ENCODE results near the gene CLCN2.

CLCN2 gene

GRCh38 chr3:184325715-184326369 is 35.6 kb downstream of the CLCN2 start:
- peak; percentile 38 to 47 for DNase-seq (ENCODE audit: low read depth in 2 of 2)

- DNase-seq (ENCODE audit: low read depth in 2 of 2), result no peak
These were observed 36.1 kb downstream of the CLCN2 start for GRCh38 chr3:184325269-184325668.

GRCh38 chr3:184323696-184324095 is 37.7 kb downstream of the CLCN2 start:
- DNase-seq (ENCODE audit: low read depth in 2 of 2), result no peak

- no peak for DNase-seq (ENCODE audit: low read depth in 2 of 2)
These were observed 38.5 kb downstream of the CLCN2 start for GRCh38 chr3:184322731-184323487.

GRCh38 chr3:184321666-184322065 is 39.7 kb downstream of the CLCN2 start:
- DNase-seq (ENCODE audit: low read depth in 2 of 2), result no peak

- peak in 1 of 2 donors; percentile 36 for DNase-seq (ENCODE audit: low read depth in 2 of 2)
These were observed 41.3 kb downstream of the CLCN2 start for GRCh38 chr3:184320104-184320445.

GRCh38 chr3:184317201-184317600 is 44.2 kb downstream of the CLCN2 start:
- no peak for DNase-seq (ENCODE audit: low read depth in 2 of 2)

- no peak for DNase-seq (ENCODE audit: low read depth in 2 of 2)
These were observed 44.6 kb downstream of the CLCN2 start for GRCh38 chr3:184316792-184317191.

GRCh38 chr3:184315871-184316661 is 45.3 kb downstream of the CLCN2 start:
- no peak for DNase-seq (ENCODE audit: low read depth in 2 of 2)

GRCh38 chr3:184315543-184315867 is 45.9 kb downstream of the CLCN2 start:
- no peak for DNase-seq (ENCODE audit: low read depth in 2 of 2)

- peak in 1 of 2 donors; percentile 26 for DNase-seq (ENCODE audit: low read depth in 2 of 2)
These were observed 46.5 kb downstream of the CLCN2 start for GRCh38 chr3:184314700-184315542.

- peak; percentile 83 to 88 for DNase-seq (ENCODE audit: low read depth in 2 of 2)
These were observed 47.1 kb downstream of the CLCN2 start, which contains the start of gene EIF4G1 for GRCh38 chr3:184314363-184314699. Gene EIF4G1 (plus strand): TSS chr3:184314606. CDS start chr3:184315797, 1,191 bp downstream.

- DNase-seq (ENCODE audit: low read depth in 2 of 2), result no peak
These were observed 49.8 kb downstream of the CLCN2 start for GRCh38 chr3:184311633-184312032.

GRCh38 chr3:184308744-184309143 is 52.7 kb downstream of the CLCN2 start:
- DNase-seq (ENCODE audit: low read depth in 2 of 2), result no peak

- no peak for DNase-seq (ENCODE audit: low read depth in 2 of 2)
These were observed 53.5 kb downstream of the CLCN2 start for GRCh38 chr3:184307915-184308314.

GRCh38 chr3:184306341-184306972 is 54.9 kb downstream of the CLCN2 start:
- no peak for DNase-seq (ENCODE audit: low read depth in 2 of 2)

- DNase-seq (ENCODE audit: low read depth in 2 of 2), result no peak
These were observed 55.8 kb downstream of the CLCN2 start for GRCh38 chr3:184305577-184305976.

GRCh38 chr3:184300378-184300720 is 61.1 kb downstream of the CLCN2 start:
- DNase-seq (ENCODE audit: low read depth in 2 of 2), result no peak

GRCh38 chr3:184299488-184300377 is 61.7 kb downstream of the CLCN2 start:
- no peak for DNase-seq (ENCODE audit: low read depth in 2 of 2)

- peak; percentile 97 to 98 for DNase-seq (ENCODE audit: low read depth in 2 of 2)
These were observed 62.5 kb downstream of the CLCN2 start, which contains the start of gene PSMD2 for GRCh38 chr3:184298759-184299487. Gene PSMD2 (plus strand): TSS chr3:184299241. CDS start chr3:184299267, 26 bp downstream.
